K562 (cell line): ENCODE data around the gene LENG9. TPM values are rescaled to one million over a fixed set of nuclear protein-coding genes. Genes with fewer than 3 reads are reported as not detected.

ENCODE experiments used
- ATAC-seq: fragments of 200-7000 bp; cut with Tn5 transposase; 3 replicates; pipeline ENCODE4 v1.9.1; 2020; ENCODE audit warnings: moderate library complexity
- BruUV-seq: library from RNA; stranded (reverse); fragments of 400-500 nt; replicated peaks from 2 replicates; lab custom pipeline; 2021; lab: Mats Ljungman, UMichigan
- CTCF ChIA-PET: fragments of 300-600 bp; formaldehyde crosslinking; extraction: SDS; loops from one replicate; lab custom pipeline; 2021; ENCODE audit warnings: low intra/inter-chr PET ratio; lab: Yijun Ruan, JAX
- POLR2A ChIA-PET: fragments of 300-600, 350-650 bp; sonication (Branson Sonifier 250); formaldehyde crosslinking; extraction: SDS; loops from one replicate; lab custom pipeline; 2021; ENCODE audit warnings: antibody characterized with exemption, inconsistent platforms; lab: Yijun Ruan, JAX
- DNase-seq, 4 experiments: peaks; one replicate each; pipeline versions ENCODE4 v3.0.0 to v3.0.0-alpha.2; 2011 to 2018; ENCODE audit warnings: low spot score in 3 of 4, mixed read lengths in 3 of 4; ENCODE audit errors: extremely low read depth in 1 of 4
- FAIRE-seq: peaks from 2 replicates; lab custom pipeline; 2011; peaks lifted over from hg19 to GRCh38; lab: Jason Lieb, UNC
- H2AFZ ChIP-seq: 2 replicates; pipeline ENCODE4 v1.6.0; 2011; ENCODE audit warnings: low read depth, low read length, control low read depth, inconsistent platforms
- H3K27ac ChIP-seq: fragments of 200-600 bp; 3 replicates; pipeline ENCODE4 v1.8.0; 2011; ENCODE audit warnings: low read depth, mild to moderate bottlenecking, control low read depth, inconsistent platforms, low read length, moderate library complexity, mixed read lengths; ENCODE audit errors: extremely low read depth
- H3K27me3 ChIP-seq, 2 experiments: fragments of 300-600 bp in 1 of 2; 2 replicates in 1 of 2; 3 replicates in 1 of 2; pipeline versions ENCODE4 v1.6.0 to v1.8.0; 2011; ENCODE audit warnings: inconsistent platforms in 2 of 2, low read length in 2 of 2, mild to moderate bottlenecking in 1 of 2, mixed read lengths in 1 of 2, moderate library complexity in 1 of 2; ENCODE audit not compliant: control insufficient read depth in 2 of 2, insufficient read depth in 2 of 2
- H3K36me3 ChIP-seq: fragments of 300-600 bp; 3 replicates; pipeline ENCODE4 v1.8.0; 2011; ENCODE audit warnings: mild to moderate bottlenecking, low read length, inconsistent platforms; ENCODE audit not compliant: control insufficient read depth, insufficient read depth
- H3K4me1 ChIP-seq, 2 experiments: fragments of 200-600 bp in 1 of 2; replicated peaks in 1 of 2; 2 replicates in 1 of 2; 3 replicates in 1 of 2; pipeline versions ENCODE4 v1.5.1 to v1.8.0; 2011; ENCODE audit warnings: inconsistent platforms in 2 of 2, low read length in 2 of 2, mild to moderate bottlenecking in 1 of 2, mixed read lengths in 1 of 2, moderate library complexity in 1 of 2; ENCODE audit not compliant: control insufficient read depth in 2 of 2, insufficient read depth in 2 of 2
- H3K4me2 ChIP-seq: 2 replicates; pipeline ENCODE4 v1.6.1; 2011; ENCODE audit warnings: low read length, control low read depth, inconsistent platforms, mixed read lengths; ENCODE audit not compliant: insufficient read depth
- H3K4me3 ChIP-seq: fragments of 200-600 bp; sonication (generic), shearing (Covaris generic); 2 replicates; pipeline ENCODE4 v1.5.1; 2016; ENCODE audit warnings: control low read depth, inconsistent platforms
- H3K79me2 ChIP-seq: fragments of 200-600 bp; 3 replicates; pipeline ENCODE4 v1.8.0; 2011; ENCODE audit warnings: low read length, inconsistent platforms; ENCODE audit not compliant: control insufficient read depth, insufficient read depth
- H3K9ac ChIP-seq, 2 experiments: 2 replicates each; pipeline versions ENCODE4 v1.6.0 to v1.6.1; 2011; ENCODE audit warnings: low read depth in 2 of 2, low read length in 2 of 2, control low read depth in 1 of 2, inconsistent platforms in 1 of 2, mild to moderate bottlenecking in 1 of 2, mixed read lengths in 1 of 2; ENCODE audit not compliant: insufficient read depth in 1 of 2
- H3K9me1 ChIP-seq: one replicate; pipeline ENCODE4 v1.6.0; 2011; ENCODE audit warnings: inconsistent platforms, mild to moderate bottlenecking, low read length, moderate library complexity; ENCODE audit not compliant: control insufficient read depth, insufficient read depth
- H3K9me3 ChIP-seq: replicated peaks from 2 replicates; pipeline ENCODE4 v1.5.1; 2011; ENCODE audit warnings: low read depth, low read length, inconsistent platforms; ENCODE audit not compliant: control insufficient read depth, insufficient read depth
- H4K20me1 ChIP-seq: replicated peaks from 2 replicates; pipeline ENCODE4 v1.6.1; 2011; ENCODE audit warnings: low read length, inconsistent platforms, mixed read lengths; ENCODE audit not compliant: control insufficient read depth, insufficient read depth
- CEBPG ChIP-seq, 3 experiments: fragments of 200-800 bp in 1 of 3; sonication (Bioruptor generic) in 1 of 3; sonication (generic) in 1 of 3; formaldehyde crosslinking in 1 of 3; IDR thresholded peaks in 2 of 3; conservative IDR thresholded peaks in 1 of 3; 2 replicates each; pipeline versions ENCODE4 v1.6.1 to v1.8.0; 2016 to 2022; ENCODE audit warnings: missing compliant biosample characterization in 2 of 3, missing genetic modification characterization in 2 of 3, mild to moderate bottlenecking in 1 of 3, missing genetic modification reagents in 1 of 3
- TAL1 ChIP-seq: fragments of 450-650 bp; IDR thresholded peaks from 2 replicates; pipeline ENCODE4 v1.6.1; 2016; ENCODE audit warnings: mild to moderate bottlenecking
- WGBS: fragments of 100-300 bp; shearing (Covaris generic); methylation state at CpG from one replicate; pipeline ENCODE4 v1.1.6; 2016; ENCODE audit warnings: low coverage, mixed read lengths; ENCODE audit not compliant: insufficient coverage; ENCODE audit errors: missing lambda C conversion rate; 5-methylcytosine and 5-hydroxymethylcytosine counted together
- in situ Hi-C: fragments of 300-500 bp; cut with MboI; formaldehyde crosslinking; loops from 4 replicates; pipeline ENCODE4 v1.15.0; 2018; ENCODE audit warnings: inconsistent platforms, mixed read lengths
- intact Hi-C: fragments of 100-400 bp; cut with micrococcal nuclease; formaldehyde crosslinking; loops from 2 replicates; pipeline ENCODE4 v1.14.2; 2022
- polyA plus RNA-seq, 8 experiments: library from polyadenylated mRNA; depleted of rRNA in 4 of 8; stranded (reverse) in 5 of 8; unstranded in 3 of 8; fragments of >200 nt; fragmentation: Nextera tagmentation in 2 of 8; fragmentation: Illumina TruSeq in 1 of 8; extraction: Ambion mirVana in 2 of 8; extraction: Trizol in 1 of 8; gene quantifications; 2 replicates each; pipeline versions ENCODE4 v1.2.1 to v1.2.3, GENCODE V29; 2011 to 2014; ENCODE audit warnings: inconsistent platforms in 1 of 8, missing spikeins in 1 of 8
- small RNA-seq: library from RNA; depleted of rRNA; stranded (forward); fragments of <200 nt; gene quantifications from one replicate; pipeline ENCODE3, GENCODE V24; 2014
- total RNA-seq, 7 experiments: library from RNA; depleted of rRNA in 6 of 7; stranded (reverse); fragments of >200 nt in 6 of 7; fragmentation: Illumina TruSeq in 2 of 7; extraction: Trizol in 2 of 7; gene quantifications; 2 replicates each; pipeline versions ENCODE4 v1.2.1 to v1.2.3, GENCODE V29; 2011 to 2021; ENCODE audit warnings: low replicate concordance in 1 of 7

The LENG9 gene
- total and polyA plus RNA-seq, 9 of the 15 experiments (the other 6 are each of a cell fraction or from before 2014, with no cell fraction given), result 0.06 to 0.64 (median 0.33) TPM; not detected in 1

GRCh38 chr19:54412877-54413276, 50.7 kb downstream of the LENG9 start:
- Histone ChIP-seq H3K27ac (no peak overlapping the region), H3K4me2 (no peak overlapping the region), H2AFZ (no peak overlapping the region), H3K4me1 (peaks cover 0 to 10% of the 10 kb centered on the region in 2 experiments; a peak in 2 of 5 replicates), H3K9me3 (no peaks in the 10 kb centered on the region), H3K9me1 (no peaks in the 10 kb centered on the region), H3K36me3 (no peaks in the 10 kb centered on the region), H3K79me2 (no peaks in the 10 kb centered on the region), H3K9ac (no peak overlapping the region), H3K4me3 (no peak overlapping the region), H3K27me3 (no peaks in the 10 kb centered on the region; a peak in 2 of 5 replicates), H4K20me1 (no peaks in the 10 kb centered on the region; the same call in 1 of the 2 replicates)
- FAIRE-seq, result no peak
- ATAC-seq, result no peak
- ChIA-PET POLR2A (interaction anchor here (0.6 kb wide), 1 partner anchor 650 kb away, joined by 3 read pairs; no protein-coding TSS in a partner anchor), CTCF (no interaction called here)
- in situ Hi-C loops (no loop called here), intact Hi-C loops (no loop called here)
- DNase-seq, result no peak
- whole genome bisulfite sequencing, result 0% methylated on average over 4 of the region's 4 CpGs
- TF ChIP-seq CEBPG (CRISPR knock-in tag; IDR thresholded peaks at IDR 0.05) (no peak), CEBPG (tag; conservative IDR thresholded peaks at IDR 0.05 in 1 of 2, IDR thresholded peaks at IDR 0.05 in 1 of 2) (0 out of 4 replicates have a peak, but pooled peaks of 1 of the 2 experiments have one; percentile 30), TAL1 (no peak)
- BruUV-seq, result no TSS peak

Small RNA genes lying within 50 kb of the gene (small RNA-seq; reads per million reads assigned to genes)
- not detected for gene AC245884.3

Other genes starting within 250 kb of the LENG9 start
Only the 7 nearest of the 15 such genes appear.
- not detected in 2 replicates for gene LILRA4, start 124.6 kb downstream of the LENG9 start, total RNA-seq (2014; rRNA removed)
- not detected in 2 replicates for gene LILRA4, start 124.6 kb downstream of the LENG9 start, total RNA-seq (2014; rRNA removed; fragmentation: Illumina TruSeq; extraction: Trizol)
- not detected in 2 replicates for gene LILRA4, start 124.6 kb downstream of the LENG9 start, total RNA-seq (2015; rRNA removed; fragmentation: Illumina TruSeq; extraction: Trizol)
- not detected in 2 replicates for gene LILRA4, start 124.6 kb downstream of the LENG9 start, total RNA-seq (2021)
- gene LILRA4, start 124.6 kb downstream of the LENG9 start, polyA plus RNA-seq (2011; rRNA removed), result not detected in 2 replicates
- gene LILRA4, start 124.6 kb downstream of the LENG9 start, polyA plus RNA-seq (2014; fragmentation: Illumina TruSeq; extraction: Trizol), result not detected in 2 replicates
- not detected for gene LILRA4, start 124.6 kb downstream of the LENG9 start, polyA plus RNA-seq (2014; fragmentation: Nextera tagmentation; extraction: Ambion mirVana)
- not detected in 2 replicates for gene LILRA4, start 124.6 kb downstream of the LENG9 start, polyA plus RNA-seq (2014; rRNA removed)
- gene LAIR1, start 98.8 kb downstream of the LENG9 start, total RNA-seq (2014; rRNA removed), result not detected in 2 replicates
- gene LAIR1, start 98.8 kb downstream of the LENG9 start, total RNA-seq (2014; rRNA removed; fragmentation: Illumina TruSeq; extraction: Trizol), result not detected in 2 replicates
- 0.23 and 0.54 TPM in 2 replicates for gene LAIR1, start 98.8 kb downstream of the LENG9 start, total RNA-seq (2015; rRNA removed; fragmentation: Illumina TruSeq; extraction: Trizol)
- gene LAIR1, start 98.8 kb downstream of the LENG9 start, total RNA-seq (2021), result 0.20 and 0.24 TPM in 2 replicates
- not detected in 2 replicates for gene LAIR1, start 98.8 kb downstream of the LENG9 start, polyA plus RNA-seq (2011; rRNA removed)
- 0.12 TPM in 1 of 2 replicates, not detected in the other for gene LAIR1, start 98.8 kb downstream of the LENG9 start, polyA plus RNA-seq (2014; fragmentation: Illumina TruSeq; extraction: Trizol)
- gene LAIR1, start 98.8 kb downstream of the LENG9 start, polyA plus RNA-seq (2014; fragmentation: Nextera tagmentation; extraction: Ambion mirVana), result not detected
- 0.12 TPM in 1 of 2 replicates, not detected in the other for gene LAIR1, start 98.8 kb downstream of the LENG9 start, polyA plus RNA-seq (2014; rRNA removed)
- gene TTYH1, start 48.3 kb downstream of the LENG9 start, total RNA-seq (2014; rRNA removed), result not detected in 2 replicates
- gene TTYH1, start 48.3 kb downstream of the LENG9 start, total RNA-seq (2014; rRNA removed; fragmentation: Illumina TruSeq; extraction: Trizol), result not detected in 2 replicates
- not detected in 2 replicates for gene TTYH1, start 48.3 kb downstream of the LENG9 start, total RNA-seq (2015; rRNA removed; fragmentation: Illumina TruSeq; extraction: Trizol)
- not detected in 2 replicates for gene TTYH1, start 48.3 kb downstream of the LENG9 start, total RNA-seq (2021)
- not detected in 2 replicates for gene TTYH1, start 48.3 kb downstream of the LENG9 start, polyA plus RNA-seq (2011; rRNA removed)
- not detected in 2 replicates for gene TTYH1, start 48.3 kb downstream of the LENG9 start, polyA plus RNA-seq (2014; fragmentation: Illumina TruSeq; extraction: Trizol)
- gene TTYH1, start 48.3 kb downstream of the LENG9 start, polyA plus RNA-seq (2014; fragmentation: Nextera tagmentation; extraction: Ambion mirVana), result under 1 TPM in 1 of 2 experiments, not detected in 1; 0.08 TPM
- gene TTYH1, start 48.3 kb downstream of the LENG9 start, polyA plus RNA-seq (2014; rRNA removed), result not detected in 2 replicates
- 32.2 and 36.0 TPM in 2 replicates for gene LENG8, start 14.6 kb downstream of the LENG9 start, total RNA-seq (2014; rRNA removed)
- 6.0 and 8.4 TPM in 2 replicates for gene LENG8, start 14.6 kb downstream of the LENG9 start, total RNA-seq (2014; rRNA removed; fragmentation: Illumina TruSeq; extraction: Trizol)
- gene LENG8, start 14.6 kb downstream of the LENG9 start, total RNA-seq (2015; rRNA removed; fragmentation: Illumina TruSeq; extraction: Trizol), result 16.3 and 17.2 TPM in 2 replicates
- gene LENG8, start 14.6 kb downstream of the LENG9 start, total RNA-seq (2021), result 116 and 146 TPM in 2 replicates
- gene LENG8, start 14.6 kb downstream of the LENG9 start, polyA plus RNA-seq (2011; rRNA removed), result 28.1 and 70.4 TPM in 2 replicates
- 44.5 and 79.0 TPM in 2 replicates for gene LENG8, start 14.6 kb downstream of the LENG9 start, polyA plus RNA-seq (2014; fragmentation: Illumina TruSeq; extraction: Trizol)
- 1 to 10 TPM in 1 of 2 experiments, under 1 TPM in 1; 0.74 to 2.3 TPM for gene LENG8, start 14.6 kb downstream of the LENG9 start, polyA plus RNA-seq (2014; fragmentation: Nextera tagmentation; extraction: Ambion mirVana)
- gene LENG8, start 14.6 kb downstream of the LENG9 start, polyA plus RNA-seq (2014; rRNA removed), result 125 and 144 TPM in 2 replicates
- gene CDC42EP5, start 9.5 kb upstream of the LENG9 start, total RNA-seq (2014; rRNA removed), result not detected in 2 replicates
- gene CDC42EP5, start 9.5 kb upstream of the LENG9 start, total RNA-seq (2014; rRNA removed; fragmentation: Illumina TruSeq; extraction: Trizol), result not detected in 2 replicates
- gene CDC42EP5, start 9.5 kb upstream of the LENG9 start, total RNA-seq (2015; rRNA removed; fragmentation: Illumina TruSeq; extraction: Trizol), result not detected in 2 replicates
- gene CDC42EP5, start 9.5 kb upstream of the LENG9 start, total RNA-seq (2021), result 0.29 and 0.38 TPM in 2 replicates
- 0.09 and 0.15 TPM in 2 replicates for gene CDC42EP5, start 9.5 kb upstream of the LENG9 start, polyA plus RNA-seq (2011; rRNA removed)
- gene CDC42EP5, start 9.5 kb upstream of the LENG9 start, polyA plus RNA-seq (2014; fragmentation: Illumina TruSeq; extraction: Trizol), result not detected in 2 replicates
- gene CDC42EP5, start 9.5 kb upstream of the LENG9 start, polyA plus RNA-seq (2014; fragmentation: Nextera tagmentation; extraction: Ambion mirVana), result not detected
- gene CDC42EP5, start 9.5 kb upstream of the LENG9 start, polyA plus RNA-seq (2014; rRNA removed), result 0.96 TPM in 1 of 2 replicates, not detected in the other
- gene LAIR2, start 39.1 kb upstream of the LENG9 start, total RNA-seq (2014; rRNA removed), result not detected in 2 replicates
- not detected in 2 replicates for gene LAIR2, start 39.1 kb upstream of the LENG9 start, total RNA-seq (2014; rRNA removed; fragmentation: Illumina TruSeq; extraction: Trizol)
- gene LAIR2, start 39.1 kb upstream of the LENG9 start, total RNA-seq (2015; rRNA removed; fragmentation: Illumina TruSeq; extraction: Trizol), result not detected in 2 replicates
- 0.34 TPM in 1 of 2 replicates, not detected in the other for gene LAIR2, start 39.1 kb upstream of the LENG9 start, total RNA-seq (2021)
- gene LAIR2, start 39.1 kb upstream of the LENG9 start, polyA plus RNA-seq (2011; rRNA removed), result not detected in 2 replicates
- gene LAIR2, start 39.1 kb upstream of the LENG9 start, polyA plus RNA-seq (2014; fragmentation: Illumina TruSeq; extraction: Trizol), result not detected in 2 replicates
- not detected for gene LAIR2, start 39.1 kb upstream of the LENG9 start, polyA plus RNA-seq (2014; fragmentation: Nextera tagmentation; extraction: Ambion mirVana)
- gene LAIR2, start 39.1 kb upstream of the LENG9 start, polyA plus RNA-seq (2014; rRNA removed), result not detected in 2 replicates
- 0.54 and 0.86 TPM in 2 replicates for gene LILRA2, start 110.0 kb upstream of the LENG9 start, total RNA-seq (2014; rRNA removed)
- gene LILRA2, start 110.0 kb upstream of the LENG9 start, total RNA-seq (2014; rRNA removed; fragmentation: Illumina TruSeq; extraction: Trizol), result 0.77 and 0.91 TPM in 2 replicates
- gene LILRA2, start 110.0 kb upstream of the LENG9 start, total RNA-seq (2015; rRNA removed; fragmentation: Illumina TruSeq; extraction: Trizol), result 1.2 and 2.0 TPM in 2 replicates
- 2.1 TPM in 2 replicates for gene LILRA2, start 110.0 kb upstream of the LENG9 start, total RNA-seq (2021)
- 0.96 and 1.3 TPM in 2 replicates for gene LILRA2, start 110.0 kb upstream of the LENG9 start, polyA plus RNA-seq (2011; rRNA removed)
- gene LILRA2, start 110.0 kb upstream of the LENG9 start, polyA plus RNA-seq (2014; fragmentation: Illumina TruSeq; extraction: Trizol), result 1.7 and 1.8 TPM in 2 replicates
- under 1 TPM; 0.32 to 0.46 TPM for gene LILRA2, start 110.0 kb upstream of the LENG9 start, polyA plus RNA-seq (2014; fragmentation: Nextera tagmentation; extraction: Ambion mirVana)
- gene LILRA2, start 110.0 kb upstream of the LENG9 start, polyA plus RNA-seq (2014; rRNA removed), result 1.5 and 1.8 TPM in 2 replicates